ENCODE measurements around the gene SMIM45.
"Not testable (repeated sequence)": the region's sequence is repeated elsewhere in the genome, so short reads cannot be mapped to it uniquely, and the experiment has no call there.

The SMIM45 gene

GRCh38 chr22:41935015-41935351, 17.0 kb upstream of the SMIM45 start:
- no peak for DNase-seq

GRCh38 chr22:41935509-41935908, 16.4 kb upstream of the SMIM45 start:
- DNase-seq: no peak

GRCh38 chr22:41936894-41937169, 15.1 kb upstream of the SMIM45 start:
- no peak for DNase-seq

GRCh38 chr22:41939981-41940831, 11.7 kb upstream of the SMIM45 start:
- DNase-seq: peak; percentile 97

GRCh38 chr22:41940832-41941765, 10.9 kb upstream of the SMIM45 start:
- peak; percentile 90 for DNase-seq

GRCh38 chr22:41943661-41944209, 8.2 kb upstream of the SMIM45 start:
- DNase-seq: no peak

GRCh38 chr22:41946629-41947423, 5.1 kb upstream of the SMIM45 start, which contains the start of gene CENPM:
CENPM (minus strand) TSS chr22:41947152; CDS start chr22:41947076, 76 bp downstream.
- peak; percentile 84 for DNase-seq

GRCh38 chr22:41947424-41948080, 4.4 kb upstream of the SMIM45 start:
- DNase-seq: no peak

GRCh38 chr22:41948142-41948541, 3.8 kb upstream of the SMIM45 start:
- DNase-seq: no peak

GRCh38 chr22:41948928-41949296, 3.0 kb upstream of the SMIM45 start:
- DNase-seq: not testable (repeated sequence)

- DNase-seq: no peak
Observed at GRCh38 chr22:41949297-41949965, 2.5 kb upstream of the SMIM45 start.

- DNase-seq: no peak
Observed at GRCh38 chr22:41952713-41953112, 763 bp downstream of the SMIM45 start.

GRCh38 chr22:41957941-41958556, 6.1 kb downstream of the SMIM45 start:
- no peak for DNase-seq

- no peak for DNase-seq
Observed at GRCh38 chr22:41963453-41964111, 11.6 kb downstream of the SMIM45 start.

- DNase-seq: no peak
Observed at GRCh38 chr22:41964112-41964491, 12.2 kb downstream of the SMIM45 start.

GRCh38 chr22:41966225-41966606, 14.3 kb downstream of the SMIM45 start:
- no peak for DNase-seq

GRCh38 chr22:41966607-41967240, 14.8 kb downstream of the SMIM45 start:
- peak; percentile 60 for DNase-seq

- DNase-seq: no peak
Observed at GRCh38 chr22:41968601-41969000, 16.7 kb downstream of the SMIM45 start.

GRCh38 chr22:41969110-41969646, 17.2 kb downstream of the SMIM45 start, which contains the start of gene SEPTIN3:
SEPTIN3 (plus strand) TSS chr22:41969443; CDS start chr22:41971493, 2,050 bp downstream.
- DNase-seq: no peak

- no peak for DNase-seq
Observed at GRCh38 chr22:41970601-41971000, 18.7 kb downstream of the SMIM45 start.
